ENCODE measurements around the gene MLN.

MLN gene

GRCh38 chr6:33787954-33788693, 15.7 kb downstream of the MLN start:
- DNase-seq, result peak; percentile 70

- DNase-seq, result no peak
Observed at GRCh38 chr6:33787346-33787953, 16.4 kb downstream of the MLN start.

- no peak for DNase-seq
Observed at GRCh38 chr6:33786736-33787135, 17.1 kb downstream of the MLN start.

- DNase-seq, result no peak
Observed at GRCh38 chr6:33785778-33786177, 18.0 kb downstream of the MLN start.

- DNase-seq, result no peak
Observed at GRCh38 chr6:33784787-33785186, 19.0 kb downstream of the MLN start.

GRCh38 chr6:33783781-33784520, 19.9 kb downstream of the MLN start:
- DNase-seq, result no peak

GRCh38 chr6:33782561-33782960, 21.2 kb downstream of the MLN start:
- DNase-seq, result no peak

GRCh38 chr6:33781131-33781975, 22.4 kb downstream of the MLN start:
- DNase-seq, result no peak

- DNase-seq, result no peak
Observed at GRCh38 chr6:33779895-33780294, 23.9 kb downstream of the MLN start.

GRCh38 chr6:33779290-33779689, 24.5 kb downstream of the MLN start:
- DNase-seq, result no peak

- DNase-seq, result no peak
Observed at GRCh38 chr6:33778444-33779121, 25.2 kb downstream of the MLN start.

- no peak for DNase-seq
Observed at GRCh38 chr6:33777398-33778388, 26.1 kb downstream of the MLN start.

GRCh38 chr6:33776764-33777163, 27.0 kb downstream of the MLN start:
- DNase-seq, result no peak

GRCh38 chr6:33776186-33776585, 27.6 kb downstream of the MLN start:
- no peak for DNase-seq

- DNase-seq, result no peak
Observed at GRCh38 chr6:33774774-33775173, 29.0 kb downstream of the MLN start.

- DNase-seq, result no peak
Observed at GRCh38 chr6:33772902-33773472, 30.8 kb downstream of the MLN start.

- DNase-seq, result no peak
Observed at GRCh38 chr6:33772082-33772830, 31.5 kb downstream of the MLN start.

- DNase-seq, result no peak
Observed at GRCh38 chr6:33771146-33772081, 32.4 kb downstream of the MLN start.

- DNase-seq, result no peak
Observed at GRCh38 chr6:33770833-33771145, 33.0 kb downstream of the MLN start.
